IMR-90 (cell line): ENCODE data around the gene ATP8B3. TPM values are rescaled to one million over a fixed set of nuclear protein-coding genes. Genes with fewer than 3 reads are reported as not detected.

Source experiments
- ATAC-seq: fragments of 200-7000 bp; cut with Tn5 transposase; 2 replicates; pipeline ENCODE4 v1.9.1; 2020; ENCODE audit warnings: low read depth, mild to moderate bottlenecking, moderate library complexity
- BruUV-seq: library from RNA; stranded (reverse); fragments of 400-500 nt; replicated peaks from 2 replicates; lab custom pipeline; 2021; lab: Mats Ljungman, UMichigan
- CTCF ChIA-PET: fragments of 300-600 bp; formaldehyde crosslinking; extraction: SDS; loops from one replicate; lab custom pipeline; 2021; ENCODE audit warnings: antibody characterized with exemption; lab: Yijun Ruan, JAX
- POLR2A ChIA-PET: fragments of 300-600 bp; sonication (Branson Sonifier 250); formaldehyde crosslinking; loops from one replicate; lab custom pipeline; 2022; ENCODE audit warnings: antibody characterized with exemption; ENCODE audit not compliant: unreplicated experiment; lab: Charles Lee
- DNase-seq: peaks from one replicate; pipeline ENCODE4 v3.0.0; 2013
- H2AFZ ChIP-seq: replicated peaks from 2 replicates; pipeline ENCODE3; 2013; ENCODE audit warnings: low read length, mild to moderate bottlenecking; ENCODE audit not compliant: poor library complexity
- H2AK5ac ChIP-seq: 2 replicates; pipeline ENCODE4 v1.6.1; 2013; ENCODE audit warnings: low read depth, low read length, inconsistent platforms
- H2AK9ac ChIP-seq: replicated peaks from 2 replicates; pipeline ENCODE3; 2013; ENCODE audit warnings: mild to moderate bottlenecking, low read depth, low read length, moderate library complexity; ENCODE audit not compliant: poor library complexity
- H2BK120ac ChIP-seq: 2 replicates; pipeline ENCODE4 v1.6.1; 2013; ENCODE audit warnings: low read depth, low read length, inconsistent platforms
- H2BK15ac ChIP-seq: 3 replicates; pipeline ENCODE4 v1.6.1; 2013; ENCODE audit warnings: low read depth, low read length, inconsistent platforms
- H2BK20ac ChIP-seq: 2 replicates; pipeline ENCODE4 v1.6.1; 2013; ENCODE audit warnings: low read depth, mild to moderate bottlenecking, inconsistent platforms, low read length, moderate library complexity
- H2BK5ac ChIP-seq: 2 replicates; pipeline ENCODE4 v1.6.1; 2013; ENCODE audit warnings: mild to moderate bottlenecking, low read depth, low read length, inconsistent platforms; ENCODE audit not compliant: poor library complexity, severe bottlenecking
- H3K14ac ChIP-seq: replicated peaks from 2 replicates; pipeline ENCODE4 v1.6.1; 2013; ENCODE audit warnings: low read depth, low read length, inconsistent platforms
- H3K18ac ChIP-seq: 2 replicates; pipeline ENCODE4 v1.6.1; 2013; ENCODE audit warnings: low read depth, low read length, control low read depth
- H3K23ac ChIP-seq: 2 replicates; pipeline ENCODE4 v1.6.1; 2013; ENCODE audit warnings: low read depth, low read length, inconsistent platforms
- H3K27ac ChIP-seq: 2 replicates; pipeline ENCODE4 v1.5.1; 2013; ENCODE audit warnings: mild to moderate bottlenecking, control low read depth, low read length; ENCODE audit not compliant: insufficient read depth
- H3K27me3 ChIP-seq: 2 replicates; pipeline ENCODE4 v1.6.1; 2013; ENCODE audit warnings: low read length; ENCODE audit not compliant: control insufficient read depth, insufficient read depth
- H3K36me3 ChIP-seq: 2 replicates; pipeline ENCODE4 v1.6.1; 2013; ENCODE audit warnings: low read length, mixed read lengths; ENCODE audit not compliant: control insufficient read depth, insufficient read depth
- H3K4ac ChIP-seq: 2 replicates; pipeline ENCODE4 v1.6.1; 2013; ENCODE audit warnings: low read depth, low read length, inconsistent platforms
- H3K4me1 ChIP-seq: 2 replicates; pipeline ENCODE4 v1.6.1; 2013; ENCODE audit warnings: low read length, mixed read lengths; ENCODE audit not compliant: control insufficient read depth, insufficient read depth
- H3K4me2 ChIP-seq: 2 replicates; pipeline ENCODE4 v1.6.1; 2013; ENCODE audit warnings: low read depth, mild to moderate bottlenecking, control low read depth, low read length, moderate library complexity
- H3K4me3 ChIP-seq: 2 replicates; pipeline ENCODE4 v1.5.1; 2013; ENCODE audit warnings: low read depth, mild to moderate bottlenecking, control low read depth, low read length, moderate library complexity; ENCODE audit not compliant: insufficient read depth
- H3K56ac ChIP-seq: 2 replicates; pipeline ENCODE4 v1.6.1; 2013; ENCODE audit warnings: low read length, inconsistent platforms; ENCODE audit not compliant: insufficient read depth; ENCODE audit errors: extremely low read depth
- H3K79me1 ChIP-seq, 2 experiments: 2 replicates each; pipeline ENCODE4 v1.6.1; 2013; ENCODE audit warnings: low read length in 2 of 2, inconsistent platforms in 1 of 2, low read depth in 1 of 2
- H3K9ac ChIP-seq: 2 replicates; pipeline ENCODE4 v1.6.1; 2013; ENCODE audit warnings: low read depth, low read length, control low read depth
- H3K9me1 ChIP-seq: 2 replicates; pipeline ENCODE4 v1.6.1; 2013; ENCODE audit warnings: low read length, inconsistent platforms; ENCODE audit not compliant: insufficient read depth
- H3K9me3 ChIP-seq: 2 replicates; pipeline ENCODE4 v1.6.1; 2013; ENCODE audit warnings: low read length; ENCODE audit not compliant: control insufficient read depth, insufficient read depth
- H4K20me1 ChIP-seq: 2 replicates; pipeline ENCODE4 v1.6.1; 2013; ENCODE audit warnings: low read length, inconsistent platforms; ENCODE audit not compliant: insufficient read depth
- H4K5ac ChIP-seq: 2 replicates; pipeline ENCODE4 v1.6.1; 2013; ENCODE audit warnings: mild to moderate bottlenecking, low read depth, low read length, control low read depth
- H4K8ac ChIP-seq, 2 experiments: 2 replicates each; pipeline ENCODE4 v1.6.1; 2013; ENCODE audit warnings: low read depth in 2 of 2, low read length in 2 of 2, control low read depth in 1 of 2, inconsistent platforms in 1 of 2
- H4K91ac ChIP-seq: 2 replicates; pipeline ENCODE4 v1.6.1; 2013; ENCODE audit warnings: low read depth, low read length, inconsistent platforms; ENCODE audit not compliant: insufficient read depth
- CHD1 ChIP-seq: IDR thresholded peaks from 2 replicates; pipeline ENCODE4 v1.6.1; 2012; ENCODE audit warnings: low read depth, low read length, improper control_type of control experiment
- MAFK ChIP-seq: IDR thresholded peaks from 2 replicates; pipeline ENCODE4 v1.6.1; 2012; ENCODE audit warnings: low read depth, low read length, improper control_type of control experiment
- MAZ ChIP-seq: IDR thresholded peaks from 2 replicates; pipeline ENCODE4 v1.6.1; 2012; ENCODE audit warnings: low read depth, mild to moderate bottlenecking, low read length, improper control_type of control experiment, moderate library complexity, borderline replicate concordance
- MXI1 ChIP-seq: IDR thresholded peaks from 2 replicates; pipeline ENCODE4 v1.6.1; 2012; ENCODE audit warnings: low read depth, mild to moderate bottlenecking, low read length, moderate library complexity, borderline replicate concordance
- POLR2A ChIP-seq: IDR thresholded peaks from 2 replicates; pipeline ENCODE4 v1.6.1; 2012; ENCODE audit warnings: mild to moderate bottlenecking, low read depth, low read length
- RAD21 ChIP-seq: IDR thresholded peaks from 2 replicates; pipeline ENCODE4 v1.6.1; 2012; ENCODE audit warnings: low read length, improper control_type of control experiment
- RFX5 ChIP-seq: IDR thresholded peaks from 2 replicates; pipeline ENCODE4 v1.8.0; 2012; ENCODE audit warnings: low read depth, mild to moderate bottlenecking, low read length, moderate library complexity
- WGBS, 2 experiments: methylation state at CpG; one replicate each; pipeline versions ENCODE4 v1.1.5 to v1.1.7; 2013; ENCODE audit warnings: missing lambda C conversion rate in 2 of 2; ENCODE audit not compliant: insufficient read length in 1 of 2; ENCODE audit errors: extremely low coverage in 2 of 2; 5-methylcytosine and 5-hydroxymethylcytosine counted together
- dilution Hi-C: fragments of 300-500 bp; cut with HindIII; formaldehyde crosslinking; loops from one replicate; pipeline ENCODE4 v1.14.3; 2018; ENCODE audit warnings: low sequenced_read_pairs; ENCODE audit not compliant: unreplicated experiment
- in situ Hi-C: fragments of 300-500 bp; cut with MboI; formaldehyde crosslinking; loops from 3 replicates; pipeline ENCODE4 v1.14.3; 2019; ENCODE audit warnings: low sequenced_read_pairs, inconsistent platforms, mixed read lengths
- intact Hi-C: fragments of 100-400 bp; cut with micrococcal nuclease; formaldehyde crosslinking; loops from 2 replicates; pipeline ENCODE4 v1.10.0; 2022
- polyA plus RNA-seq, 3 experiments: library from polyadenylated mRNA; depleted of rRNA; stranded (reverse); fragments of >200 nt; gene quantifications; 2 replicates each; pipeline ENCODE4 v1.2.3, GENCODE V29; 2012; ENCODE audit warnings: low replicate concordance in 1 of 3
- total RNA-seq: library from RNA; depleted of rRNA; stranded (reverse); fragments of >200 nt; gene quantifications from 2 replicates; pipeline ENCODE4 v1.2.3, GENCODE V29; 2012
- TF ChIP-seq, protein P1 (sequence below): conservative IDR thresholded peaks from 2 replicates; pipeline ENCODE4 v1.5.1; 2012; ENCODE audit warnings: mild to moderate bottlenecking, low read depth, low read length, improper control_type of control experiment

Gene ATP8B3
- total and polyA plus RNA-seq, 2 of the 4 experiments (the other 2 are of a cell fraction): 1.6 to 8.1 TPM

DNA sequence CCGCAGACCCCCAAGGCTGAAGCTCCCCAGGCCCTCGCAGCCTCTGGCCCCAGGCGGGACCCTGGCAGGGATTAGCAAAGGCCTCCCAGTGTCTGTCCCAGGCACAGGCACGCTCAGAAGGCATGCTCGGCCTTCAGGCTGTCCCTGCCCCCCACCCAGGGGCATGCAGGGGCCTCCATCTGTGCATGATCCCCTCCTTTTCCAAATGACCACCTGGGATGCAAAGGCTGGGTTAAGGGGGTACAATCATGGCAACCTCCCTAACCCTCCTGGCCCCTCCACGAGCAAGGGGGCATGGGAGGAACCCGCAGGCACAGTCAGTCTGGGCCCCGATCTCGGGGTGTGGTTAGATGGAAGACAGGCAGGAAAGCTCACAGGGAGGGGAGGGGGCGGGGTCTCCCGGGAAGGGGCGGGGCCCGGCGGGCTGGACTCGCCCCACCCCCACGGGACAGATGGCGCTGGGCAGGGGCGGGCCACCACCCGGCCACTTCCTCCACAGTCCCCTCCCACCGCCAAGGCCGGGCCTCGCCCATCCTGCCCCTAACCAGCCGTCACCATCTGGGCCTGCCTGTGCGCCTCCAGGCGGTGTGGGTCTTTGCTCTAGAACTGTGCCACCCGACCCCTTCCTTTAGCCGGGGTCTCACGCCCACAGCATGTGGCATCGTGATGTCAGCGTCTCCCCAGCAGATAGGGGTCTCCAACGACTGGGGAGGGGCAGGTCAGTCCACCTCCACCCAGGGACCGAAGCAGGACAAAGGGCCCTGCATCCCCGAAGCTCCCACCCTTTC is 43.2 kb upstream of the ATP8B3 start:
- POLR2A ChIA-PET: no interaction called here
- Histone ChIP-seq H3K56ac (peak overlapping the region; percentile 35), H2AK9ac (peak overlapping the region; percentile 100)

More for the DNA sequence above, 43.2 kb upstream of the ATP8B3 start:
- CTCF ChIA-PET: no interaction called here
- dilution Hi-C loops: no loop called here
- Histone ChIP-seq H3K23ac (peak overlapping the region; percentile 64; the same call in 1 of the 2 replicates), H2BK20ac (no peak overlapping the region; the same call in 1 of the 2 replicates), H3K4ac (peak overlapping the region; percentile 98), H3K27me3 (no peaks in the 10 kb centered on the region), H3K9ac (peak overlapping the region; percentile 88), H2AK5ac (peak overlapping the region; percentile 100), H3K4me3 (peak overlapping the region; percentile 33), H3K4me2 (peak overlapping the region; percentile 90), H3K9me1 (peaks cover 7% of the 10 kb centered on the region; the same call in 1 of the 2 replicates), H2AFZ (peak overlapping the region; percentile 89), H3K18ac (peak overlapping the region; percentile 77), H2BK5ac (peak overlapping the region; percentile 94), H3K27ac (peak overlapping the region; percentile 98), H3K4me1 (peaks cover 45% of the 10 kb centered on the region), H2BK15ac (peak overlapping the region; percentile 56; the same call in 1 of the 3 replicates), H4K8ac (peak overlapping the region; percentile 88 to 93), H4K20me1 (peaks cover 71% of the 10 kb centered on the region), H4K5ac (peak overlapping the region; percentile 93), H3K36me3 (no peaks in the 10 kb centered on the region), H2BK120ac (peak overlapping the region; percentile 80), H3K79me1 (peaks cover 16 to 86% of the 10 kb centered on the region in 2 experiments), H3K14ac (peak overlapping the region; percentile 97), H4K91ac (peak overlapping the region; percentile 97), H3K9me3 (no peaks in the 10 kb centered on the region)
- DNase-seq: peak; percentile 85
- in situ Hi-C loops: no loop called here
- peak; percentile 88 for ATAC-seq
- no TSS peak for BruUV-seq
- no peak for TF ChIP-seq CHD1
- no peak; the same call in 1 of the 2 replicates for TF ChIP-seq MXI1
- TF ChIP-seq RAD21: no peak
- peak; percentile 65; the same call in 1 of the 2 replicates for TF ChIP-seq MAZ
- no peak for TF ChIP-seq MAFK
- TF ChIP-seq, protein P1, sequence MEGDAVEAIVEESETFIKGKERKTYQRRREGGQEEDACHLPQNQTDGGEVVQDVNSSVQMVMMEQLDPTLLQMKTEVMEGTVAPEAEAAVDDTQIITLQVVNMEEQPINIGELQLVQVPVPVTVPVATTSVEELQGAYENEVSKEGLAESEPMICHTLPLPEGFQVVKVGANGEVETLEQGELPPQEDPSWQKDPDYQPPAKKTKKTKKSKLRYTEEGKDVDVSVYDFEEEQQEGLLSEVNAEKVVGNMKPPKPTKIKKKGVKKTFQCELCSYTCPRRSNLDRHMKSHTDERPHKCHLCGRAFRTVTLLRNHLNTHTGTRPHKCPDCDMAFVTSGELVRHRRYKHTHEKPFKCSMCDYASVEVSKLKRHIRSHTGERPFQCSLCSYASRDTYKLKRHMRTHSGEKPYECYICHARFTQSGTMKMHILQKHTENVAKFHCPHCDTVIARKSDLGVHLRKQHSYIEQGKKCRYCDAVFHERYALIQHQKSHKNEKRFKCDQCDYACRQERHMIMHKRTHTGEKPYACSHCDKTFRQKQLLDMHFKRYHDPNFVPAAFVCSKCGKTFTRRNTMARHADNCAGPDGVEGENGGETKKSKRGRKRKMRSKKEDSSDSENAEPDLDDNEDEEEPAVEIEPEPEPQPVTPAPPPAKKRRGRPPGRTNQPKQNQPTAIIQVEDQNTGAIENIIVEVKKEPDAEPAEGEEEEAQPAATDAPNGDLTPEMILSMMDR: no peak
- TF ChIP-seq POLR2A: 0 out of 2 replicates have a peak, but pooled peaks have one; percentile 35
- no peak for TF ChIP-seq RFX5
- WGBS, 2 experiments: 18% methylated on average over 8 of the region's 33 CpGs; no CpG with 5 or more reads in 1 of the 2 experiments
- intact Hi-C loops: no loop called here
